Endothelial cell of hepatic sinusoid (primary cell): ENCODE measurements around the gene HS6ST3.

Experiments
- in situ Hi-C: cut with HindIII; loops from 2 replicates; pipeline ENCODE4 v1.10.0; 2017; ENCODE audit warnings: low sequenced_read_pairs

The HS6ST3 gene

DNA sequence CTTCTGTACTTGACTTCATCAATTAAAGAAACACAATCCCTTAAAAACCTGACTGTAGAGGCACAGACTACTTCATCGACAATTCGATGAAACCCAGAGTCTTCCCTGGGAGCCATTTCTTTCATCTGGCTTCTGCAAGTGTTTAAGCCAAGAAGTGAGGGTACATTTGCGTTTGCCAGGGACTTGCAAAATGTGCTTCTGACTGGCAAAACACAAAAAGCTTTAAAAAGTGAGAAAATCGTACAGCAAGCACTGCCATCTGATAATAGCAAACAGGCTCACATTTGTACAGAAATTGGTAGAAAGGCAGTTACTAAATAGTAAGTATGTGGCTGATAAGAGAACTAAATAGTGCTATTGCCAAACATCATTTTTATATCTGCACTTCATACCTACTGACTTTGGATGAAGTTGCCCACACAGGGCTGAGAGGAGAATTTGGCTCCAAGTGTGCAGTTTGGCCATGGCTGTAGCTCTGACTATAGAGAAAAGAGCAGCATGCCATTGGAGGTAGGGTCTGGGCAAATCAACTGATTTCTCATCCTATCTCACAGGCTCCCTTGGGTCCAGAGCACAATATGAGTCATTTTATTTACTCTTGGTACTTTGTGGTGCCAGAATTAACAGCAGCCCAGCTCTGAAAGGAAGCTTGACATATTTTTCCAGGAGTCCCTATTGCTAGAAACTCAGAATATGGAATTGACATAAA lies 546.2 kb downstream of the HS6ST3 start:
- in situ Hi-C loops = no loop called here

- in situ Hi-C loops = no loop called here
Measured at GRCh38 chr13:96637039-96637438, 547.1 kb downstream of the HS6ST3 start.

GRCh38 chr13:96646101-96646500 lies 556.2 kb downstream of the HS6ST3 start:
- in situ Hi-C loops = no loop called here

DNA sequence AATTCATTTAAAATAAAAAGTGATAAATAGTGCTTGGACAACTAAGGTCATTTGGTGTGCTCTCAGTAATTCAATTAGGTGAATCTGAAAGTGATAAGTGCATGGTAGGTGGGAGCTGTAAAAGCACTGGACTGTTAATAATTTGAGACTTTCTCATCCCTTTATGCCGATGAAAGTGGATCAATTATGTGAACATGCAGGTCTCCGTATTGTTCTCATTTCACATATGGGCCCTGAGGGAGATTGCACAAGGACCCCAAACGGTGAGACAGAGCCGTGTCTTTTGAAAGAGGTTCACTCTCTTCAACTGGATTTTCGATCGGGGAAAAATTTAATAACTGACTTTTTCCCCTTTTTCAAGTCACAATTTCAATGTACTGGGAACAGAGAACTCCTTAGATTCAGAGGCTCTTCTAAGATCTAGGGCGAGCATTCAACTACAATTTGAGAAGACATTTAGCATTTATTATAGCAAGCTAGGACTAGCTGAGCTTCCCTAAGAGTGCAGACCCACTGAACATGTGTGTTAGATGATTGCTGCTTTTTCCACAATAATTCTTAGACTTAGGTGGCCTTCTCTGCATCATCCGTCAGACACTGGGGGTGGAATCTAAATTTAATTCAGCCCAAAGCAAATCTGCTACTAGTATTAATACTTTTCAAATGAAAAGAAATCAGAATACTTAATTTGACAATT lies 556.8 kb downstream of the HS6ST3 start:
- in situ Hi-C loops = no loop called here

DNA sequence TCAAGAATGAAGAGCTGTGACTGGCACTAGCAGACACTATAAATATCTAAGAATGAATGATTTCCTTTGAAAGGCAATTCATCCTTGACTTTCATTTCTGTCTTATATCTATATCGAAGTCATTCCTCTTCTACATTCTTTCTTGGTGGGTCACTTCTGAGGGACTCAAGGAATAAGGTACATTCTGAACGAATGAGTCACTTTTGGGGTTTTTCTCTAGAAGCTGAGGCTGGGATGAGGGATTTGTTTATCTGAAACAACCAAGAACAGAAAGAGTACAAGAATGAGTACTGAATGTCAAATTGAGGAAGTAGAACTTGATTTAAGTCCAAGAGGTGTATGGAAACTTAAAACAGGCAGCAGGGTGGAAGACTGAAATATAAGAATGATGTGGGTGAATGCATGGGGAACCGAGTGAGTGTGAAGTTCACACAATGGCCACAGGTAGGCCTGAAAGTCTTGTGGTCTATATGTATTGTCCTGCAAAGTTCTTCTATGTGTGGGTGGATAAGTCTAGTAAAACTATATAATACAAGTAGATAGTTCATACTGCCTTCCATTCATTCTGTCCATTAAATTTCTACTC lies 560.5 kb downstream of the HS6ST3 start:
- in situ Hi-C loops = no loop called here

GRCh38 chr13:96651598-96651997 lies 561.7 kb downstream of the HS6ST3 start:
- in situ Hi-C loops = no loop called here

DNA sequence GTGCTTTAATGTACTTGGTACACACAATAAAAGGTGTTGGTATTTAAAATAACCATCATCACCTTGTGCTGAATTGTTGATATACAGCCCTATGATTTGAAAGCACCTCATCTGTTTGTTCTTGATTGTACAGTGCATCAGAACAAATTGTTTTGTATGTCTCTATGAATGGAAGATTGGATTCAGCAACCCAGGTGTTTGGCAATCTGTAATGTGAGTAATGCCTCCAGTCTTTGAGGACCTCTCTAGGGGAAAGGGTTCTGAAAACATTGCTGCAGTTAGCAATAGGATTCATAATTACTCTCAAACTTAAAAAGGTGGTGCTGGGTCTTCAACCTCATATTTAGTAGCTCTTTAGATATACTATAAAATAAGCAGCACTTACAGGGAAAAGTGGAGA lies 562.6 kb downstream of the HS6ST3 start:
- in situ Hi-C loops = no loop called here

DNA sequence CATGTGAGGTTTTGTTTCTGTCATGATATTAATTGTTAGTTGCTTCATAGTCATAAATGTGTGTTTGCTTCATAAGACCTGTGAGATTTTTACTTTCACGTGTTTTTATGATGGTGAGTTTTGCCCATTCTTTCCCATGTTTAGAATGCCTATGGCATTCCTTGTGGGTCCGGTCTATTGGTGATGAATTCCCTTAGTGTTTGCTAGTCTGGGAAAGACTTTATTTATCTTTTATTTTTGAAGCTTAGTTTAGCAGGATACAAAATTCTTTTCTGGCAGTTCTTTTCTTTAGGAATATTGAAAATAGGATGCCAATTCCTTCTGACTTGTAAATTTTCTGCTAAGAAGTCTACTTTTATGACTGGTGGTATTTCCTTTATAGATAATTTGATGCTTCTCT lies 571.7 kb downstream of the HS6ST3 start:
- in situ Hi-C loops = no loop called here

- in situ Hi-C loops = no loop called here
Measured at GRCh38 chr13:96662036-96662435, 572.1 kb downstream of the HS6ST3 start.

- in situ Hi-C loops = no loop called here
Measured at GRCh38 chr13:96667294-96668018, 577.5 kb downstream of the HS6ST3 start.

- in situ Hi-C loops = no loop called here
Measured at GRCh38 chr13:96671073-96671472, 581.2 kb downstream of the HS6ST3 start.

DNA sequence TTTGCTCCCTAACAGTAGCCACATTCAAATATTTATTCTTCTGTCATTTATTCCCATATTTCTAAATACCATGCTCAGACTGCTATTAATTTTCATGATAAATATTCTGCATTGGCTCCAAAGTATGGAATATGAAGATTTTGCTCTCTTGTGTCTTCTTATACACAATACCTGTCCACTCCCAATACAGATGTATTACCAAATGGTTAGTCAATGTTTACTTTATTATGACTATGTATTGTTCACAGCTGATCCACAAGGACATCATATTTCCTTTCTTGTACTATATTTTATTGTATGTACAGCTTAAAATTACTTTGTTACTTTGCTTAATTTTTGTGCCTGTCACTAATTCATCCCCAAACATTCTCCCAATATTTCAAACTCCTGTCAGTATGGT lies 582.1 kb downstream of the HS6ST3 start:
- in situ Hi-C loops = no loop called here

DNA sequence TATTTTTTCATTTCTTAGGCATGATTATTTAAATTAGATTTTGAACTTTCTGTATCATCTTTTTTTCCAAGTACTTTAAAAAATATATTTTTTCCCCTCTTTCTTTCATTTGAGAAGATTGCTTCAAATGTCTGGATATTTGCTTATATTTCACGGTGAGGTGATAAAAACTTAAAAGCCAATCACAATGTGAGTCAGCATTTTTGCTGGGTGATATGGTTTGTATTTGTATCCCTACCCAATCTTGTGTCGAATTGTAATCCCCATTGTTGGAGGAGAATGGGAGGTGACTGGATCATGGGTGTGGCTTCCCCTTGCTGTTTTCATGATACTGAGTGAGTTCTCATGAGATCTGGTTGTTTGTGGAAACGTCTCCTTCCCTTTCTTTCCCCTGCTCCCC lies 583.9 kb downstream of the HS6ST3 start:
- in situ Hi-C loops = no loop called here

DNA sequence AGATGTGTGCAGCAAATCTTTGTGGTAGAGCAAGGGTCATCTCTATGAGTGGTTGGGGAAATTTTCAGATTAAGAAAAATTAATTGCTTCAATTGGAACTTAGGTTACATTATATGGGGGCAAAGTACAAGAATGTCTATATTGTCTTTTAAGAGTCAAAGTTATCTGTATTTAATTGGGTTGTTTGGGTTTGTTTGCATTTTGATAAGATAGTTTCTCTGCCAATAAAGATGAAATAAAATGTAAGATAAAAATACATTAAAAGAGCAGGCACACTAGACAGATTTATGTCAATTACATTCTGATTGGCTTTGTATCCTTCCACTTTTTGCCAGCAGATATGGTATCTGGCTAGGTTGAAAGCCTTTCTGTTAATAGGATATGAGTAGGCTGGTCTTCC lies 587.1 kb downstream of the HS6ST3 start:
- in situ Hi-C loops = no loop called here

- in situ Hi-C loops = no loop called here
Measured at GRCh38 chr13:96678801-96679200, 588.9 kb downstream of the HS6ST3 start.

DNA sequence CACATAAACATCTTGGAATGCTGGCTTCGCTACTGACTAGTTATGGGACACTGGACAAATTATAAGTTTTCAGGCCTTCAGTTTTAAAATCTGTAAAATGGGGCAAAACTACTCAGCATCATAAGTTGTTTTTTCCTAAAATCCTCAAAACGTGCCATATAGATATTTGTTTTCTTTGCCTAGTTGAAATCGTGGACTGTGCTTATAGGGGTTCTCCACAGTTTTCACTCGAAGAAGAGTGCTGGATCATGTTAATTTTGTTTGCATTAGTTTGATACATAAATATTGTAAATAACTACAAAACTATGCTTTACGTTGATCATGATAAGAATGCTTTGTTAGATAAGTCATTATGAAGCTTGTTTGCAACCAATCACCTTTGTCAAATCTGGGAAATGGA lies 591.0 kb downstream of the HS6ST3 start:
- in situ Hi-C loops = no loop called here

DNA sequence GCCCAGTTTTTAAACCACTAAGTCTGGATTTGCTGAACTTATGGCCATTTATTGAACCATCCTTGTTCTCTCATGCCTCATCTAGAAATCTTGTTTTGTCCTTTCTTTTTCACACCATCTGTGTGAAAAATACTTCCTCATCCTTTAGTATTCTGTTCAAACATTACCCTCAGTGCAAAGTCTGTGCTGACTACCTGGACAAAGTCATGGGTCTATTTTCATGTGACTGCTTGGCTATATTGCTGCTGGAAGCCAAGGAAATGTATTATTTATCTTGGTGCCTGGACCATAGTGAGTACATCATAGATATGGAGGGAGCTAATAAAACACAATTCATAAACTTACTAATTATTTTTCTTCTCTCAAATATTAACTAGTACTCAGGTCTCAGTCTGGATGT lies 591.9 kb downstream of the HS6ST3 start:
- in situ Hi-C loops = no loop called here

DNA sequence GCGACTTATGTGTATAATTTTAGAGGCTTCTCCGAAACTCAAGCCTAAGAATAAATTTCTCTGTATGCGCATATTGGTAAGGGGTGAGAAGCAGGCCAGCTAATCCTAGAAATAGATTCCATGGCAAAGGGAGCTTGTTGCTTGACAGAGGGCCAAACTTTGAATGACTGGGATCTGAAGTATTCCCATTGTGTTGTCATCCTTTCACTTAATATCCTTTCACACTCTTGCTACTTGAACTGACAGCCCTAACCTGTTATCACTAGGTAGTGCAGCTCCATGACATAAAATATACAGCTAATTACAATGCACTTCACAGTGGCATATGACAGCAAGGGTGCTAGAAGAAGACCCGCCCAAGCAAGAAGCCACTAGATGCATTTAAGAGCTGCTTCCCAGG lies 594.6 kb downstream of the HS6ST3 start:
- in situ Hi-C loops = no loop called here

DNA sequence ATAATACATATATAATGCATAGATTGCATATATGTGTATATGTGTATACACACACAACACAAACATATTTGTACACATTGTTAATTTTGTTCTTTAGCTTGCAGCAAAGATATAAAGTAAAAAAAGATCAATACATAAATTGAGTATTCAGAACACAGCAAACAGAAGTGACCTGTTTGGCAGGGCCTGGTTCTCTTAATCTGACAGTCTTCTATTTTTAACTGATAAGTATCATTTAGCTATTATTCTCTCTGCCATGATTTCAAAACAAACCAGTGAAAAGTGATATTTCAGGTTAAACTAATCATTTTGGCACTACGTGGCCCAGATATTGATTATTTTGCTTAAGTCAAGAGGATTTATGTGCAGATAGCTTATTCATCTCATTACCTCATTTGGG lies 595.0 kb downstream of the HS6ST3 start:
- in situ Hi-C loops = no loop called here

DNA sequence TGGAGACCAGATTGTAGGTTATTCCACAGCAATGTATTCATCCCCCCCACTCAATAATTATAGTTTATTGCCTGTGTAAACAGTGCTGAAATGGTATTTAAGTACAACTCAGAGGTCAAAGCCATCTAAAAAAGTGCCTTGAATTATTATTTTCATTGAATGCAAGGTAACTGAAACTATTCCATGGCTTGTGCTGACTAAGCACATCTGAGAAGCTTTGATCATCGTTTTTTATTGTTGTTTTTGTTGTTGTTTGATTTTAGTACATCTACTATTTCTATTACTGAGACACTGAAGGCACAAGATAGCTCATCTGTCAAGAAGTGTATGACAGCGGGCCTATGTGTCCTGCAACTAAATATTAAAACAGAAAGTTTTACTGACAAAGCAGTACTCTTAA lies 596.4 kb downstream of the HS6ST3 start:
- in situ Hi-C loops = no loop called here

- in situ Hi-C loops = no loop called here
Measured at GRCh38 chr13:96687191-96687590, 597.3 kb downstream of the HS6ST3 start.

DNA sequence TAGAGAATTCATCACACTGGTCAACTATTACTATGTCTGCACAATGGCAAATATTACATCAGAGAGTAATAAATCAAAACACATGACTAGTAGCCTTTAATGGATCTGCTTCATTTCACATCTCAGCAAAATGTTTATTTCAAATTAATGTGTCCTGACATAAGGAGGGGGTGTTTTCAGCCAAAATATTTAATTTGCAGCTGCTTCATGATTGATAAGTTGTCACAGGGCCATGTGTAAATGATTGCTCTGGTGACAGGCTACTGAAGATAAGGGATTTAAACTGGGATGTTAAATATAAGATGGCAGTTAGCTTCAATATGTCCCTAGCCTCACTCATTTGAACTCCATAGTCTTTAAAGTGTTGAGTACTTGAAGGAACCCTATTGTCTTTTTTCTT lies 601.1 kb downstream of the HS6ST3 start:
- in situ Hi-C loops = no loop called here
